Astrocyte of the spinal cord (primary cell): ENCODE data around the gene VPS16.
A peak's percentile ranks its signal among the peaks of the same experiment; 100 is the strongest.

ENCODE experiments used
- DNase-seq: peaks from one replicate; pipeline ENCODE4 v3.0.0; 2011; ENCODE audit warnings: low read depth, low spot score
- H3K4me3 ChIP-seq: 2 replicates; pipeline ENCODE4 v1.5.1; 2011; ENCODE audit warnings: low read depth, mild to moderate bottlenecking, low read length, moderate library complexity
- in situ Hi-C: cut with HindIII; loops from 2 replicates; pipeline ENCODE4 v1.10.0; 2017; ENCODE audit warnings: low sequenced_read_pairs
- TF ChIP-seq, protein P1 (sequence below): IDR thresholded peaks from 2 replicates; pipeline ENCODE4 v1.5.1; 2012; ENCODE audit warnings: low read depth, mild to moderate bottlenecking, low read length, inconsistent platforms

Gene VPS16

DNA sequence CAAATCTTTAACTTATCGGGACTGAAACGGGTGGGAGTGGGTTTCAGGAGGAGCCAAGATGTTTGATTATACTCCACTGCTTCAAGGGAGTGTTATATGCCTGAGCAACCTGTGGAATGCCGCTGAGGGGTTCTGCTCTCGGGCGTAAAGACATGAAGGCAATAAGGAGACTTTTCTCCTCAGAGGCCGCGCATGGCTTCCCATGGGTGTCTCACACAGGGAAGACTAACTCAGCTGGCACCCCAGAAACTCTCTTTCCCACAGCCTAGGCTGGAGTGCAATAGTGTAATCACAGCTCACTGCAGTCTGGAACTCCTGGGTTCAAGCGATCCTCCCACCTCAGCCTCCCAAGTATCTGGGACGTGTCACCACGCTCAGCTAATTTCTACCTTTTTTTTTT lies 30.9 kb upstream of the VPS16 start:
- TF ChIP-seq, protein P1, sequence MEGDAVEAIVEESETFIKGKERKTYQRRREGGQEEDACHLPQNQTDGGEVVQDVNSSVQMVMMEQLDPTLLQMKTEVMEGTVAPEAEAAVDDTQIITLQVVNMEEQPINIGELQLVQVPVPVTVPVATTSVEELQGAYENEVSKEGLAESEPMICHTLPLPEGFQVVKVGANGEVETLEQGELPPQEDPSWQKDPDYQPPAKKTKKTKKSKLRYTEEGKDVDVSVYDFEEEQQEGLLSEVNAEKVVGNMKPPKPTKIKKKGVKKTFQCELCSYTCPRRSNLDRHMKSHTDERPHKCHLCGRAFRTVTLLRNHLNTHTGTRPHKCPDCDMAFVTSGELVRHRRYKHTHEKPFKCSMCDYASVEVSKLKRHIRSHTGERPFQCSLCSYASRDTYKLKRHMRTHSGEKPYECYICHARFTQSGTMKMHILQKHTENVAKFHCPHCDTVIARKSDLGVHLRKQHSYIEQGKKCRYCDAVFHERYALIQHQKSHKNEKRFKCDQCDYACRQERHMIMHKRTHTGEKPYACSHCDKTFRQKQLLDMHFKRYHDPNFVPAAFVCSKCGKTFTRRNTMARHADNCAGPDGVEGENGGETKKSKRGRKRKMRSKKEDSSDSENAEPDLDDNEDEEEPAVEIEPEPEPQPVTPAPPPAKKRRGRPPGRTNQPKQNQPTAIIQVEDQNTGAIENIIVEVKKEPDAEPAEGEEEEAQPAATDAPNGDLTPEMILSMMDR, result no peak
- no peak overlapping the region for H3K4me3 ChIP-seq
- in situ Hi-C loops, result no loop called here
- no peak for DNase-seq

DNA sequence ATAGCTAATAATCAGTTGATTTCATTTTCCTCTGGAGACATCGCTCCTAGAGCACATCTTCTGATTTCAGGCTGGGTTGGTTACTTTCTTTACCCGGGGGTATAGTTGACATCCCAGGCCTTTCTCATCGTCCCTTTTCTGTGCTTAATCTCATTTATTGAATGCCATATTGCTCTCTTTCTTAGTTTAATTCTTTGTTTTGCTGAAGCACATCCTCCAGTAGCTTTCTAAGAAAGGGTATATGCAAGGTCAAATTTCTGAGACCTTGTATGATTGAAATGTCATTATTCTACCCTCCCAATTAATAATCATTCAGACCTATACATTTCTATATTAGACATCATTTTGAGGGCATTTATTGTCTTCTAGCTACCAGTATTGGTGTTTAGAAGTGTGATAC lies 28.4 kb upstream of the VPS16 start:
- no peak overlapping the region for H3K4me3 ChIP-seq
- TF ChIP-seq, protein P1, result no peak
- no peak for DNase-seq
- in situ Hi-C loops, result no loop called here

DNA sequence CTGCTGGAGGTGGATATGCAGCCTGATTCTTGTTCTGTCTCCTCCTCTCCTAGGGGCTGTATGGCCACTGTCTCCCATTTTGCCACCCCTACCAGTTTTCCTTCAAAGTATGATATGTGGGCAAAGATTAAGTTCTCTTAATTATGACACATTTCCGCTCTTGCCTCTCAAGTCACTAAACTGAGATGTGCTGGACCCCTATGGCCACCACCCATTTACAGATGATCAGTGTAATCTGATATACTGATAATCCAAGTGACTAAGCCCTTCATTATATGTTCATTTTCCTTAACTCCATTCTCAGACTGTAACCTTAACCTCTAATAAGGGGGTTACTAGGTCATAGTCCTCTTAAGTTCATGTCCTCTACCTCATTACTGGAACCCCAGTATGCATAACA lies 26.5 kb upstream of the VPS16 start:
- DNase-seq, result no peak

DNA sequence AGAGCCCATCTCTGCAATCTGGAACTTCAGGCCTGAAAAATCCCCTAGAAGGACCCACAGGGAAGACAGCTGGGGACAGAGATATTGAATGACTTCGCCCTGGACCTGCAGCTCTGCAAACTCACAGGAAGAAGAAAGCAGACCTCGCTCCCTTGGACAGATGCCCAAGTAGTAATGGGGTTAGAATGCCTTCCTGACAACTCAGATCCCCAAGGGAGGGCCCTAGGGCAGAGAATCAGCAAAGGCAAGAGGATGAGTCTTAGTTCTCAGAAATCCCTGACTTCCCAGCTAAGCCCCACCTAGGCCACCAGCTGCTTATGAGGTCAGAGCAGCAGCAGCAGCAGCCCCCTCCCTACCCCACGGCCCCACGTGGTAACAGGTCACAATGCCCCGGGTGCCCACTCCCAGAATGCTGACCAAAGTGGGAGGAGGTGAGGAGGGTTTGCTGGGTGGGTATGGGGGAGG lies 25.9 kb upstream of the VPS16 start, which contains the start of gene C20orf141:
Gene C20orf141 (plus strand): TSS at position 401 of the 465 bp plus-strand sequence. CDS start 198 bp downstream, outside the sequence.
- in situ Hi-C loops, result no loop called here
- peak; percentile 97 for DNase-seq

More for the DNA sequence above, 26.5 kb upstream of the VPS16 start:
- no peak overlapping the region for H3K4me3 ChIP-seq
- in situ Hi-C loops, result no loop called here
- TF ChIP-seq, protein P1, result no peak

DNA sequence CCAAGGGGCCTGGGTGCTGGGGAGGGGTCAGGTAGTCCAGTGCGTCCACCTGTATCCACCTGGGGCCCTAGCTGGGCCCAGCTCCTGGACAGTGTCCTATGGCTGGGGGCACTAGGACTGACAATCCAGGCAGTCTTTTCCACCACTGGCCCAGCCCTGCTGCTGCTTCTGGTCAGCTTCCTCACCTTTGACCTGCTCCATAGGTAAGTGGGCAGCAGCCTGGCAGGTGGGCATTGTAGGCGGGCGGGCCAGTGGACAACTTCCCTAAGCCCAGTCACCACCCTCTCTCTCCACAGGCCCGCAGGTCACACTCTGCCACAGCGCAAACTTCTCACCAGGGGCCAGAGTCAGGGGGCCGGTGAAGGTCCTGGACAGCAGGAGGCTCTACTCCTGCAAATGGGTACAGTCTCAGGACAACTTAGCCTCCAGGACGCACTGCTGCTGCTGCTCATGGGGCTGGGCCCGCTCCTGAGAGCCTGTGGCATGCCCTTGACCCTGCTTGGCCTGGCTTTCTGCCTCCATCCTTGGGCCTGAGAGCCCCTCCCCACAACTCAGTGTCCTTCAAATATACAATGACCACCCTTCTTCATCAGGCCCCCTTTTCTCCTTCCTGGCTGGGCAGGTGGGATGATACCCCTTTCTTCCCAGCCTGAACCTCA lies 25.2 kb upstream of the VPS16 start:
- TF ChIP-seq, protein P1, result no peak
- no peak overlapping the region for H3K4me3 ChIP-seq
- no peak for DNase-seq
- in situ Hi-C loops, result no loop called here

More for the DNA sequence above, 25.9 kb upstream of the VPS16 start, which contains the start of gene C20orf141:
- H3K4me3 ChIP-seq, result no peak within 1 kb of the TSS
- TF ChIP-seq, protein P1, result no peak

DNA sequence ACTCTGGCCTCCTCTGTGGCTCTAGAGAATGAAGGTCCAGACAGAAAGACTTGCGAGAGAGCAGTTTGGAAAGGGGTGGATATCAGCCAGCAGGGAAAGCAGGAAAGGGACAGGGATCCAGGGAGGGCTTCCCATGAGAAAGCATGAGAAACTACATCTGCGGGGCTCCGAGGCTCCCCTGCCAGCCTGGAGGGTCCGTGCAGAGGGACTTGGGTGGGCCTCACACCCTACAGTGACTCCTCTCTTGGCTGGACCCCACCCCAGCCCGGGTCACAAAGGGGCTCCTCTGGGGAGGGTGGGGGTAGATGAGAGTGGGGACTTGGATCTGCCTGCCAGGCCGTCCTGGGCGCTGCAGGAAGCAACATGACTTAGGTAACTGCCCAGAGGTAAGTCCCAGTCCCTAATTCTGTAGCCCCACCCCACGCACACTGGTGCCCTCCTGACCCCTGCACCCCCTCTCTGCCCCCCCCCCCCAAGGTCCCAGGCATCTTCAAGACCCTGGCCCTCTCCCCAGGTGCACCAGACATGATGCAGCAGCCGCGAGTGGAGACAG lies 24.4 kb upstream of the VPS16 start, which contains the start of gene TMEM239:
Gene TMEM239 (plus strand): TSS at position 335 of the 553 bp plus-strand sequence. CDS start 191 bp downstream, at position 526.
- no peak for DNase-seq

More for the DNA sequence above, 24.4 kb upstream of the VPS16 start, which contains the start of gene TMEM239:
- H3K4me3 ChIP-seq, result no peak within 1 kb of the TSS
- in situ Hi-C loops, result no loop called here
- TF ChIP-seq, protein P1, result no peak
